K562 (cell line): ENCODE results near the gene UBQLNL. TPM values are rescaled to one million over a fixed set of nuclear protein-coding genes. Genes with fewer than 3 reads are reported as not detected.

Experiments used
- ATAC-seq: fragments of 200-7000 bp; cut with Tn5 transposase; 3 replicates; pipeline ENCODE4 v1.9.1; 2020; ENCODE audit warnings: moderate library complexity
- BruUV-seq: library from RNA; stranded (reverse); fragments of 400-500 nt; replicated peaks from 2 replicates; lab custom pipeline; 2021; lab: Mats Ljungman, UMichigan
- CTCF ChIA-PET: fragments of 300-600 bp; formaldehyde crosslinking; extraction: SDS; loops from one replicate; lab custom pipeline; 2021; ENCODE audit warnings: low intra/inter-chr PET ratio; lab: Yijun Ruan, JAX
- POLR2A ChIA-PET: fragments of 300-600, 350-650 bp; sonication (Branson Sonifier 250); formaldehyde crosslinking; extraction: SDS; loops from one replicate; lab custom pipeline; 2021; ENCODE audit warnings: antibody characterized with exemption, inconsistent platforms; lab: Yijun Ruan, JAX
- DNase-seq, 4 experiments: peaks; one replicate each; pipeline versions ENCODE4 v3.0.0 to v3.0.0-alpha.2; 2011 to 2018; ENCODE audit warnings: low spot score in 3 of 4, mixed read lengths in 3 of 4; ENCODE audit errors: extremely low read depth in 1 of 4
- FAIRE-seq: peaks from 2 replicates; lab custom pipeline; 2011; peaks lifted over from hg19 to GRCh38; lab: Jason Lieb, UNC
- H2AFZ ChIP-seq: 2 replicates; pipeline ENCODE4 v1.6.0; 2011; ENCODE audit warnings: low read depth, low read length, control low read depth, inconsistent platforms
- H3K27ac ChIP-seq: fragments of 200-600 bp; 3 replicates; pipeline ENCODE4 v1.8.0; 2011; ENCODE audit warnings: low read depth, mild to moderate bottlenecking, control low read depth, inconsistent platforms, low read length, moderate library complexity, mixed read lengths; ENCODE audit errors: extremely low read depth
- H3K27me3 ChIP-seq, 2 experiments: fragments of 300-600 bp in 1 of 2; 2 replicates in 1 of 2; 3 replicates in 1 of 2; pipeline versions ENCODE4 v1.6.0 to v1.8.0; 2011; ENCODE audit warnings: inconsistent platforms in 2 of 2, low read length in 2 of 2, mild to moderate bottlenecking in 1 of 2, mixed read lengths in 1 of 2, moderate library complexity in 1 of 2; ENCODE audit not compliant: control insufficient read depth in 2 of 2, insufficient read depth in 2 of 2
- H3K36me3 ChIP-seq: fragments of 300-600 bp; 3 replicates; pipeline ENCODE4 v1.8.0; 2011; ENCODE audit warnings: mild to moderate bottlenecking, low read length, inconsistent platforms; ENCODE audit not compliant: control insufficient read depth, insufficient read depth
- H3K4me1 ChIP-seq, 2 experiments: fragments of 200-600 bp in 1 of 2; replicated peaks in 1 of 2; 2 replicates in 1 of 2; 3 replicates in 1 of 2; pipeline versions ENCODE4 v1.5.1 to v1.8.0; 2011; ENCODE audit warnings: inconsistent platforms in 2 of 2, low read length in 2 of 2, mild to moderate bottlenecking in 1 of 2, mixed read lengths in 1 of 2, moderate library complexity in 1 of 2; ENCODE audit not compliant: control insufficient read depth in 2 of 2, insufficient read depth in 2 of 2
- H3K4me2 ChIP-seq: 2 replicates; pipeline ENCODE4 v1.6.1; 2011; ENCODE audit warnings: low read length, control low read depth, inconsistent platforms, mixed read lengths; ENCODE audit not compliant: insufficient read depth
- H3K4me3 ChIP-seq: fragments of 200-600 bp; sonication (generic), shearing (Covaris generic); 2 replicates; pipeline ENCODE4 v1.5.1; 2016; ENCODE audit warnings: control low read depth, inconsistent platforms
- H3K79me2 ChIP-seq: fragments of 200-600 bp; 3 replicates; pipeline ENCODE4 v1.8.0; 2011; ENCODE audit warnings: low read length, inconsistent platforms; ENCODE audit not compliant: control insufficient read depth, insufficient read depth
- H3K9ac ChIP-seq, 2 experiments: 2 replicates each; pipeline versions ENCODE4 v1.6.0 to v1.6.1; 2011; ENCODE audit warnings: low read depth in 2 of 2, low read length in 2 of 2, control low read depth in 1 of 2, inconsistent platforms in 1 of 2, mild to moderate bottlenecking in 1 of 2, mixed read lengths in 1 of 2; ENCODE audit not compliant: insufficient read depth in 1 of 2
- H3K9me1 ChIP-seq: one replicate; pipeline ENCODE4 v1.6.0; 2011; ENCODE audit warnings: inconsistent platforms, mild to moderate bottlenecking, low read length, moderate library complexity; ENCODE audit not compliant: control insufficient read depth, insufficient read depth
- H3K9me3 ChIP-seq: replicated peaks from 2 replicates; pipeline ENCODE4 v1.5.1; 2011; ENCODE audit warnings: low read depth, low read length, inconsistent platforms; ENCODE audit not compliant: control insufficient read depth, insufficient read depth
- H4K20me1 ChIP-seq: replicated peaks from 2 replicates; pipeline ENCODE4 v1.6.1; 2011; ENCODE audit warnings: low read length, inconsistent platforms, mixed read lengths; ENCODE audit not compliant: control insufficient read depth, insufficient read depth
- BCLAF1 ChIP-seq, 2 experiments: fragments of 450-650 bp in 1 of 2; IDR thresholded peaks; 2 replicates each; pipeline ENCODE4 v1.6.1; 2011 to 2017; ENCODE audit warnings: low read depth in 2 of 2, antibody characterized with exemption in 1 of 2, borderline replicate concordance in 1 of 2, low read length in 1 of 2, mild to moderate bottlenecking in 1 of 2, mixed read lengths in 1 of 2; ENCODE audit not compliant: control insufficient read depth in 1 of 2
- MECOM ChIP-seq: fragments of 250-450 bp; sonication (Bioruptor Pico); IDR thresholded peaks from 2 replicates; pipeline ENCODE4 v1.8.0; 2022; ENCODE audit warnings: inconsistent platforms
- TRIM24 ChIP-seq, 2 experiments: fragments of 450-650 bp; IDR thresholded peaks; 2 replicates each; pipeline ENCODE4 v1.6.1; 2016
- TRIM28 ChIP-seq: fragments of 450-650 bp; IDR thresholded peaks from 2 replicates; pipeline ENCODE4 v1.6.1; 2017
- WGBS: fragments of 100-300 bp; shearing (Covaris generic); methylation state at CpG from one replicate; pipeline ENCODE4 v1.1.6; 2016; ENCODE audit warnings: low coverage, mixed read lengths; ENCODE audit not compliant: insufficient coverage; ENCODE audit errors: missing lambda C conversion rate; 5-methylcytosine and 5-hydroxymethylcytosine counted together
- in situ Hi-C: fragments of 300-500 bp; cut with MboI; formaldehyde crosslinking; loops from 4 replicates; pipeline ENCODE4 v1.15.0; 2018; ENCODE audit warnings: inconsistent platforms, mixed read lengths
- intact Hi-C: fragments of 100-400 bp; cut with micrococcal nuclease; formaldehyde crosslinking; loops from 2 replicates; pipeline ENCODE4 v1.14.2; 2022
- polyA plus RNA-seq, 8 experiments: library from polyadenylated mRNA; depleted of rRNA in 4 of 8; stranded (reverse) in 5 of 8; unstranded in 3 of 8; fragments of >200 nt; fragmentation: Nextera tagmentation in 2 of 8; fragmentation: Illumina TruSeq in 1 of 8; extraction: Ambion mirVana in 2 of 8; extraction: Trizol in 1 of 8; gene quantifications; 2 replicates each; pipeline versions ENCODE4 v1.2.1 to v1.2.3, GENCODE V29; 2011 to 2014; ENCODE audit warnings: inconsistent platforms in 1 of 8, missing spikeins in 1 of 8
- total RNA-seq, 7 experiments: library from RNA; depleted of rRNA in 6 of 7; stranded (reverse); fragments of >200 nt in 6 of 7; fragmentation: Illumina TruSeq in 2 of 7; extraction: Trizol in 2 of 7; gene quantifications; 2 replicates each; pipeline versions ENCODE4 v1.2.1 to v1.2.3, GENCODE V29; 2011 to 2021; ENCODE audit warnings: low replicate concordance in 1 of 7
- TF ChIP-seq, protein P1 (sequence below), 2 experiments: fragments of 450-650 bp; IDR thresholded peaks; 2 replicates each; pipeline ENCODE4 v1.6.1; 2018; ENCODE audit warnings: mild to moderate bottlenecking in 2 of 2, low read depth in 1 of 2; ENCODE audit not compliant: partially characterized antibody in 2 of 2

The UBQLNL gene
- total and polyA plus RNA-seq, 9 of the 15 experiments (the other 6 are each of a cell fraction or from before 2014, with no cell fraction given): 0.07 to 0.27 (median 0.14) TPM

GRCh38 chr11:5541427-5541826 lies 24.9 kb upstream of the UBQLNL start:
- DNase-seq (no peak), FAIRE-seq (no peak), ATAC-seq (no peak)
- WGBS: 5% methylated on average over 1 of the region's 1 CpG
- TF ChIP-seq MECOM (CRISPR knock-in tag): no peak
- H3K9me1 ChIP-seq: no peaks in the 10 kb centered on the region
- no peaks in the 10 kb centered on the region for H3K4me1 ChIP-seq
- no peak overlapping the region for H3K4me2 ChIP-seq
- H3K9me3 ChIP-seq: 0 out of 2 replicates have a peak, but pooled peaks cover 2% of the 10 kb centered on the region
- no peak overlapping the region for H3K4me3 ChIP-seq
- CTCF ChIA-PET: no interaction called here
- H4K20me1 ChIP-seq: no peaks in the 10 kb centered on the region
- no peaks in the 10 kb centered on the region; a peak in 1 of 5 replicates for H3K27me3 ChIP-seq
- H3K27ac ChIP-seq: no peak overlapping the region
- BruUV-seq: no TSS peak
- no peaks in the 10 kb centered on the region for H3K36me3 ChIP-seq
- H2AFZ ChIP-seq: no peak overlapping the region; the same call in 1 of the 2 replicates
- H3K9ac ChIP-seq: no peak overlapping the region
- intact Hi-C loops (no loop called here), in situ Hi-C loops (no loop called here)
- POLR2A ChIA-PET: interaction anchor here (1.0 kb wide), 1 partner anchor 36 kb away, joined by 3 read pairs; no protein-coding TSS in a partner anchor
- H3K79me2 ChIP-seq: no peaks in the 10 kb centered on the region

DNA sequence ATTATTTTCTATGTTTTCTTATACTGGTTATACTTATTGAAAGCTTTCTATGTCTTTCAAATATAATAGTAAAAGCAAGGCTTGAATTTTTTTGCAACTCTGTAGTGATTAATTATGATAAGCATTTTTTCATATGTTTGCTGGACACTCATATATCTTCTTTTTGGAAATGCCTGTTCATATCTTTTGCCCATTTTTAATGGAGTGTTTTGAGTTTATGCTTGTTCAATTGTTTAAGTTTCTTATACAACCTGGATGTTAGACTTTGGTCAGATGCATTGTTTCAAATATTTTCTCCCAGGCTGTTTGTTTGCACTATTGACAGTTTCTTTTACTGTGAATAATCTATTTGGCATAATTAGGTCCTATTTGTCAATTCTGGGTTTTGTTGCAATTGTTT lies 20.0 kb upstream of the UBQLNL start:
- DNase-seq: no peak
- no peak overlapping the region for H2AFZ ChIP-seq
- no peaks in the 10 kb centered on the region for H3K79me2 ChIP-seq
- H3K27me3 ChIP-seq: no peaks in the 10 kb centered on the region
- 0 out of 2 replicates have a peak, but pooled peaks cover 2% of the 10 kb centered on the region for H3K9me3 ChIP-seq
- H3K9ac ChIP-seq: no peak overlapping the region
- TF ChIP-seq, protein P1, sequence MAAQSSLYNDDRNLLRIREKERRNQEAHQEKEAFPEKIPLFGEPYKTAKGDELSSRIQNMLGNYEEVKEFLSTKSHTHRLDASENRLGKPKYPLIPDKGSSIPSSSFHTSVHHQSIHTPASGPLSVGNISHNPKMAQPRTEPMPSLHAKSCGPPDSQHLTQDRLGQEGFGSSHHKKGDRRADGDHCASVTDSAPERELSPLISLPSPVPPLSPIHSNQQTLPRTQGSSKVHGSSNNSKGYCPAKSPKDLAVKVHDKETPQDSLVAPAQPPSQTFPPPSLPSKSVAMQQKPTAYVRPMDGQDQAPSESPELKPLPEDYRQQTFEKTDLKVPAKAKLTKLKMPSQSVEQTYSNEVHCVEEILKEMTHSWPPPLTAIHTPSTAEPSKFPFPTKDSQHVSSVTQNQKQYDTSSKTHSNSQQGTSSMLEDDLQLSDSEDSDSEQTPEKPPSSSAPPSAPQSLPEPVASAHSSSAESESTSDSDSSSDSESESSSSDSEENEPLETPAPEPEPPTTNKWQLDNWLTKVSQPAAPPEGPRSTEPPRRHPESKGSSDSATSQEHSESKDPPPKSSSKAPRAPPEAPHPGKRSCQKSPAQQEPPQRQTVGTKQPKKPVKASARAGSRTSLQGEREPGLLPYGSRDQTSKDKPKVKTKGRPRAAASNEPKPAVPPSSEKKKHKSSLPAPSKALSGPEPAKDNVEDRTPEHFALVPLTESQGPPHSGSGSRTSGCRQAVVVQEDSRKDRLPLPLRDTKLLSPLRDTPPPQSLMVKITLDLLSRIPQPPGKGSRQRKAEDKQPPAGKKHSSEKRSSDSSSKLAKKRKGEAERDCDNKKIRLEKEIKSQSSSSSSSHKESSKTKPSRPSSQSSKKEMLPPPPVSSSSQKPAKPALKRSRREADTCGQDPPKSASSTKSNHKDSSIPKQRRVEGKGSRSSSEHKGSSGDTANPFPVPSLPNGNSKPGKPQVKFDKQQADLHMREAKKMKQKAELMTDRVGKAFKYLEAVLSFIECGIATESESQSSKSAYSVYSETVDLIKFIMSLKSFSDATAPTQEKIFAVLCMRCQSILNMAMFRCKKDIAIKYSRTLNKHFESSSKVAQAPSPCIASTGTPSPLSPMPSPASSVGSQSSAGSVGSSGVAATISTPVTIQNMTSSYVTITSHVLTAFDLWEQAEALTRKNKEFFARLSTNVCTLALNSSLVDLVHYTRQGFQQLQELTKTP (IDR thresholded peaks at IDR 0.05; ENCODE audit: low read depth in 1 of 2, partially characterized antibody in 2 of 2): peak in 1 of 2 experiments; percentile 98
- TF ChIP-seq TRIM28: 0 out of 2 replicates have a peak, but pooled peaks have one; percentile 31
- 0 out of 4 replicates have a peak, but pooled peaks of 1 of the 2 experiments have one; percentile 25 for TF ChIP-seq TRIM24 (IDR thresholded peaks at IDR 0.05)
- TF ChIP-seq BCLAF1 (IDR thresholded peaks at IDR 0.05; ENCODE audit: borderline replicate concordance in 1 of 2, control insufficient read depth in 1 of 2, low read depth in 2 of 2, low read length in 1 of 2): no peak
- TF ChIP-seq, all 486 proteins: peak for 3
- Histone ChIP-seq H3K27ac (no peak overlapping the region), H3K9me1 (no peaks in the 10 kb centered on the region), H3K4me2 (no peak overlapping the region), H4K20me1 (no peaks in the 10 kb centered on the region), H3K4me3 (no peak overlapping the region), H3K4me1 (peaks cover 0 to 20% of the 10 kb centered on the region in 2 experiments; a peak in 3 of 5 replicates), H3K36me3 (no peaks in the 10 kb centered on the region)
- ChIA-PET CTCF (no interaction called here), POLR2A (no interaction called here)
- FAIRE-seq: no peak
- in situ Hi-C loops: no loop called here
- intact Hi-C loops: no loop called here
- no TSS peak for BruUV-seq
- no peak for ATAC-seq
